Upper lobe of left lung (tissue), 4 donors: ENCODE data around the gene UBE2B.

Experiments
- CTCF ChIP-seq, 6 experiments: fragments of 450-650 bp in 4 of 6; fragments of 200-600 bp in 2 of 6; sonication (generic) in 2 of 6; IDR thresholded peaks; one replicate each; pipeline ENCODE4 v1.5.1; 2016 to 2019; ENCODE audit warnings: antibody characterized with exemption in 6 of 6
- EP300 ChIP-seq, 4 donors: sonication (generic); formaldehyde crosslinking; IDR thresholded peaks; one replicate each; pipeline ENCODE4 v1.5.1; 2017; ENCODE audit warnings: antibody characterized with exemption in 4 of 4, control low read depth in 2 of 4
- POLR2A ChIP-seq, 4 donors: fragments of 450-650 bp; IDR thresholded peaks; one replicate each; pipeline ENCODE4 v1.5.1; 2016 to 2017; ENCODE audit warnings: antibody characterized with exemption in 4 of 4, mild to moderate bottlenecking in 2 of 4

DNA sequence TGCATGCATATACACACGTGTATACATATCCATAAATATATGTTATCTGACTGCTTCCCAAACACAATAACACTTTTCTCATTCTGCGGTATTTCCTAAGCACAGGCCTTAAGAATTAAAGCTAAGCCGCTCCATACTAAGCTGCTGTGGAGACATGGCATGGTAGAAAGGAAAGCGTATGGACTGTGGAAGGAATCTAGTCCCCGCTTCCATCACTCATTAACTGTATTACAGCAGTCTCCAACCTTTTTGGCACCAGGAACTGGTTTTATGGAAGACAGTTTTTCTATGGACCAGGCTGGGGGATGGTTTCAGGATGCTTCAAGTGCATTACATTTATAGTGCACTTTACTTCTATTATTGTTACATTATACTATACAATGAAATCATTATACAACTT, 15.7 kb upstream of the UBE2B start:
- TF ChIP-seq EP300 (IDR thresholded peaks at IDR 0.05) (no peak), CTCF (IDR thresholded peaks at IDR 0.05) (no peak), POLR2A (IDR thresholded peaks at IDR 0.05) (no peak)
